Stimulated activated CD4-positive, alpha-beta T cell treated with anti-CD3 and anti-CD28 coated beads, TNF-alpha, amount 100 ng/mL, for 24 hours (primary cell): ENCODE results near the gene CYB561A3.
A peak's percentile ranks its signal among the peaks of the same experiment; 100 is the strongest.
"Not testable (repeated sequence)": the region's sequence is repeated elsewhere in the genome, so short reads cannot be mapped to it uniquely, and the experiment has no call there.

Experiments used
- DNase-seq, 3 experiments: peaks; one replicate each; pipeline ENCODE4 v3.0.0-alpha.2; 2020; ENCODE audit warnings: low read depth in 3 of 3

Gene CYB561A3, protein sequence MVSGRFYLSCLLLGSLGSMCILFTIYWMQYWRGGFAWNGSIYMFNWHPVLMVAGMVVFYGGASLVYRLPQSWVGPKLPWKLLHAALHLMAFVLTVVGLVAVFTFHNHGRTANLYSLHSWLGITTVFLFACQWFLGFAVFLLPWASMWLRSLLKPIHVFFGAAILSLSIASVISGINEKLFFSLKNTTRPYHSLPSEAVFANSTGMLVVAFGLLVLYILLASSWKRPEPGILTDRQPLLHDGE

DNA sequence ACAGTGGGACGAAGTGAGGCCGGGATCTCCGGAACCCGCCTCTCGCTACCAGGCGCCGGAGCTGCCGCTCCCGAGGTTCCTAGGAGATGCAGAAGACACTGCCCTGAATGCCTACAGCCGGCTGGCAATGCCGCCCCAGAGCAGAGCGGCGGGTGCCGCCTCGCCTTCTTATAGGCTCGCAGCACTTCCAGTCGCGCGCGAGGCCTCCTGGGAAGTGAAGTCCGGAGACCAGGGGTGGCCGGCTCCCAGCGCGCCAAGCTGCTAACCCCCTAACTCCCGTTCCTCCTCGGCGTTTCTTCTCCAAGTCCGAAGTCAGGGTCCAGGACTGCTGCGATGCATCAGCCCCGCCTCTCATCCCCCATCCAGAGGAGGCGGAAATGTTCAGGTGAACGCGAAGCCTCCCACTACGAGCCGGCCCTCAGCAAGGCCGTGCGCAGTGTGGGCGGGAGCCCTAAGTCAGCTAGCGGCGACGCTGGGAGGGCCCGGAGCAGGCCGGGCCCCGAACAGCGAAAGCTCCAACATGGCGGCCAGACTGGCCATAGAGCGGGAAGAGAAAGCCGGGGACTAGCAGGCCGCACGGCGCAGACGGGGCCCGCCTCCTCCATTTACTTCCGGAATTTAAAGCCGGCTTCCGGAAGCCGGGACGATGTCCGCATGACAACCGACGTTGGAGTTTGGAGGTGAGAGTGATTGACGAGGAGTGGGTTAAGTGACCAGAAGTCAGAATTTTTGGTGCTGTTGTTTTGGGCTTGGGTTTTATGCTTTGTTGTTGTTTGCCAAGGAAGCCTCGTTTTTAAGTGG, at the start of gene CYB561A3, which contains the start of gene TMEM138:
Gene CYB561A3, minus strand, starts transcription at position 142 of the 801 bp plus-strand sequence. CDS start 5,169 bp downstream, outside the sequence.
Gene TMEM138, plus strand, starts transcription at position 634 of the 801 bp plus-strand sequence. CDS start 2,017 bp downstream, outside the sequence.
- DNase-seq: peak; percentile 85 to 93 (median 86)

- no peak for DNase-seq
These were observed 45.5 kb upstream of the CYB561A3 start for GRCh38 chr11:61406991-61407728.

DNA sequence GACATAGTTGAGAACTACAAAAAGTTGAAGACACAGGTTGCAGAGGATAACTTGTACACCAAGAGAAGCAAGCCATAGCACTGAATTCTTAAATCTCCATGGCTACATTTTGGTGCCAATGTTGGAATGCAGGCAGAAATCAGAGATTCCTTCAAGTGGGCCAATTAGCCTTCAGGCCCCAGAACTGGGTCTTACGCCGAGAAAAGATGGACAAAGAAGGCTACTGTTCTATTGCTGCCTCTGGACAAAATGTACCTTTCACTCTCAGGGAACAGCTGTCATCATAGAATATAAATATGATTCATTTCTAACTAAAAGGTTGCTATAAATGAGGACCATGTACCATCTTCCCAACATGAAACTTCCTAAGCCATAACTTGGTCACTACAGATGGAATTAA, 44.4 kb upstream of the CYB561A3 start:
- no peak for DNase-seq

DNA sequence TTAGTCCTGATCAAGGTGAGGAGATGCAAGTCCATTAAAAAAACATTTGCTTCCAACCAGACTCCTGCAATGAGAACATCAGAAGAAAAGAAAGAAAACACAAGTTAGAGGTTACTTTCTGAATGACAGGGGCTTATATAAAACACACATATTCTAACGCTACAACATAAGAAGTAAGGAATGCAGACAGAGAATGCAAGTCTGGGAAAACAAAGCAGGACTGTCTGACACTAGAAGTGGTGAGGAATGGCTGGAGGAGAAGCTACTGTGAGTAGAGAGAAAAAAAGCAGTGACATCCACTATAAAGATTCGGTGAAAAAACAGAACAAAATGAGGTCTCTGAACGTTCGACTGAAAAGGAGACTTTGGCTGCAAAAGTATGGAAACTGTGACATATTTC, 43.0 kb upstream of the CYB561A3 start:
- DNase-seq: no peak

GRCh38 chr11:61404103-61404502, 42.4 kb upstream of the CYB561A3 start:
- DNase-seq: no peak

DNA sequence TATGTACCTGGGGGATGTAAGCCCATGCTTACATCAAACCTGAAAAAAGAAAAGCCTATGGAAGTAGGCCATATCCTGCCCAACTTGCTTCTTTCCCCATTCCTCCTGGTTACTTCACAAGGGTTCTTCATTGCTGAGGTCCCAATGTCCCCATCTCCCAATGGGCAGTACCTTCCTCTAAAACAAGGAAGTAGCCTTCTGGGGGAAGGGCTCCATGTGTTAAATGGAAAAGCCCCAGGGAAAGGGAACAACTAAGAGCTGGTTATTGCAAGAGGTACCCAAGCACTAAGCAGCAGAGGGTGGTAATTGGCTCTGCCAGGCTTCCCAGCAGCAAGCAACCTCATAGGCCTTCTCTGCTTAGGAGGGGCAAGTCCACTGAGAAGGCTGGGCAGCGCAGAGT, 42.0 kb upstream of the CYB561A3 start:
- no peak for DNase-seq

DNA sequence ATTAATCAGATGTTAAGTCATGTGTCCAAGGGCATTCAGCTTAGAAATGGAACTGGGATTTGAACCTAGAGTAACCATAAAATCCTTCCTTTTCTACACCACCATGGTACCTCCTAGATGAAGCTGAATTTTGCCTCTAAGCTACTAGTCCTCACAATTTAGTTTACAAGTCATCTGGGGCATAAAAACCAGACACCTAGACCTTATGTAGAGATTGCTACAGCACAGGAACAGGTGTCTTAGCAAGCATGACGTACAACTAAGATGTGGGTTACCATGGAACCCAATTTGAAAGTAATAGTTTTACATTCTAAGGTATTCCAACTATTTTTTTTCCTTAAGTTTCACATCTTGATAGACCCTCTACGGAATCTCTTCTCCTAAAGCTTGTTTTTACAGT, 39.9 kb upstream of the CYB561A3 start:
- no peak for DNase-seq

DNA sequence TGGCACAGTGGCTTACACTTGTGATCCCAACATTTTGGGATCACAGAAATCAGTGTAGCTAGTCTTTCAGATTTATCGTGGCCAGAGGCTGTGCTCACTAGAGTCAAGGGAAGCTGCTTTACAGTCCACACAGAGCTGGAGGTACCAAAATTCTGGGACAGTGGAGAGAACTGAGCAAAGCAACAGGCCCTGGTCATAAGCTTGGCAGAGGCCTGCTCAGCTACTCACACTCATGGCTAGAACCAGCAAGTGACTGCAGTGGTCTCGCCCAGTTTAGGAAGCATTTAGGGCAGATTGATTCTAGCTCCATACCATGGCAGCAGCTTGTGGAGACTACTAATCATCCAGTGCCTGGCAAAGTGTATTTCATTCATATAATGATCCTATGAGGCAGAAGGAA, 39.5 kb upstream of the CYB561A3 start:
- DNase-seq: no peak

DNA sequence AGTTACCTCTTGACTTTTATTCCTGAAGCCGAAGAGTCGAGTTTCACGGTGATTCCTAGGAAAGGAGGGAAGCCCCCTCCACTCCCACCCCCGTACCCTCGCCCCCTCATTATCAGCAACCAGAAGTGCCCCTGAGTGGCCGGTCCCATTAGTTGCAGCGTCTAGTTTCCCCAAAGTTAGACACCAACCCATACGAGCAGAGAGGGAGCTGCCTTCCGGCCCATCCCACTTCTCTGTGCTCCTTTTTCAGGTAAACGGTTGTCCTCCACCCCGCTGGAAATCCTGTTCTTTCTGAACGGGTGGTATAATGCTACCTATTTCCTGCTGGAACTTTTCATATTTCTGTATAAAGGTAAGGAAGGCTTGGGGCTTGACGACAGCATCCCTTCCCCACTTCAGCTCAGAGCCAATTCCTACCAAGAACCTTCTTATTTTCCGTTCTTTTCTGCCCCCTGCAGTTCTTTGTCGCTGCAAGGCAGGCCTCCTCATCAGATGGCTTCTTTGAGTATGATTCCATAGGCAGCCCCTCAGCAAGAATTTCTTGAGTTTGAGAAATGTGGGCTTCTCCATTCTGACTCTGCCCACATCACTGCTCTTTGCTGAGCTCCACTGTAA, 31.4 kb upstream of the CYB561A3 start:
- no peak for DNase-seq

GRCh38 chr11:61390161-61390560, 28.5 kb upstream of the CYB561A3 start:
- DNase-seq: no peak

- no peak for DNase-seq
These were observed 22.9 kb upstream of the CYB561A3 start for GRCh38 chr11:61384271-61385242.

DNA sequence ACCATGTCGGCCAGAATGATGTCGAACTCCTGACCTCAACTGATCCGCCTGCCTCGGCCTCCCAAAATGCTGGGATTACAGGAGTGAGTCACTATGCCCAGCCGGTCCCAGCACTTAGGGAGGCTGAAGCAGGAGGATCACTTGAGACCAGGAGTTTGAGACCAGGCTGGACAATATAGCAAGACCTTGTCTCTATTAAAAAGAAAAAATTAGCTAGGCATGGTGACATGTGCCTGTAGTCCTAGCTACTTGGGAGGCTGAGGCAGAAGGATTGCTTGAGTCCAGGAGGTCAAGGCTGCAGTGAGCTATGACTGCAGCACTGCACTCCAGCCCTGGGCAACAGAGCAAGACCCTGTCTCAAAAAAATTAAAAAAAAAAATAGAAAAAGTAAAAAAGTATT, 22.2 kb upstream of the CYB561A3 start:
- DNase-seq: not testable (repeated sequence)

DNA sequence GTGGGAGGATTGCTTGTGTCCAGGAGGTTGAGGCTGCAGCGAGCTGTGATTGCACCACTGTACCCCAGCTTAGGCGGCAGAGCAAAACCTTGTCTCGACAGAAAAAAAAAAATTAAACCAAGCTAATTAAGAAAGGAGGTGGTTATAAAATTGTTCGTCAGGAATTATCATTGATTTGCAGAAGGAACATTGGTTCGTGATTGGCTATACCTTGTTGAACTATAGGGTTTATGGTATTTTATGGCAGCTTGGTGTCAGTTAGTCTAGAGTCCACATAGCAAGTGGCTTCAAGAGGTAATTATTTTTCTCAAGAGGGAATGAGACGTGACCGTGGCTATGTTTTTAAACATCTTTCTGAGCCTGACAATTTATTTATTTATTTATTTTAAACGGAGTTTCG, 19.2 kb upstream of the CYB561A3 start:
- no peak for DNase-seq

DNA sequence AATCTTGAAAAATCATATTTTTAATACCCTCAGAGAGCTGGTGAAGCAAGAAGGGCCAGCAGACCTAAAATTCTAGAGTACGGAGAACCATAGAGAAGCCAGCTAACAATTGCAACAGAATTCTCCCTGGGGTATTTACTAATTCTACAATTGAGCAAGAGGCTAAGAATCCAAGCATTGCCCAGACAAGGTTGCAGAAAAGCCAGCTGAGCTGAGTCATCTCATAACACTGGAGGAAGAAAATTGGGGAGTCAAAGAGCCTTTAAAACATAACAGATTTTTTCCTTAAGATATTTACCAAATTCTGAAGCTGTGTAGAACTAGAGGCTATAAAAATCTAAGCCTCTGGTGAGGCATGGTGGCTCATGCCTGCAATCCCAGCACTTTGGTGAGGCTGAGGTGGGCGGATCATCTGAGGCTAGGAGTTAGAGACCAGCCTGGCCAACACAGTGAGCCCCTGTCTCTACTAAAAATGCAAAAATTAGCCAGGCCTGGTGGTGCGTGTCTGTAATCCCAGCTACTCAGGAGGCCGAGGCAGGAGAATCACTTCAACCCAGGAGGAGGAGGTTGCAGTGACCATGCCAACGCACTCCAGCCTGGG, 17.1 kb upstream of the CYB561A3 start:
- no peak for DNase-seq

GRCh38 chr11:61377461-61378160, 15.9 kb upstream of the CYB561A3 start:
- DNase-seq: no peak

DNA sequence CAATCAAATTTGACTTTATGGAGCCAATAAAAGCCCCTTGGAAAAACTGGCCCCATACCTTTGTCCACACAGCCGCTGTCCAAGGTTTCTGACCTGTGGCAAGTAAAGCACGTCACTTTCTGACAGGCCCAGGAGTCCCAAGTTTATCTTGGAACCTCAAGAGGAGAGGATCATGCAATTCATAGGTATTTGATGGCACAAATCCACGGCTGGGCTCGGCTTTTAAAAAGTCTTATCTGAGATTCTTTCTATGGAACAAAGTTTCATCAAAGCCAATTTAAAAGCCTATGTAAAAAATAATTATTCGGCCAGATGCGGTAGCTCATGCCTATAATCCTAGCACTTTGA, 14.1 kb upstream of the CYB561A3 start:
- no peak for DNase-seq

DNA sequence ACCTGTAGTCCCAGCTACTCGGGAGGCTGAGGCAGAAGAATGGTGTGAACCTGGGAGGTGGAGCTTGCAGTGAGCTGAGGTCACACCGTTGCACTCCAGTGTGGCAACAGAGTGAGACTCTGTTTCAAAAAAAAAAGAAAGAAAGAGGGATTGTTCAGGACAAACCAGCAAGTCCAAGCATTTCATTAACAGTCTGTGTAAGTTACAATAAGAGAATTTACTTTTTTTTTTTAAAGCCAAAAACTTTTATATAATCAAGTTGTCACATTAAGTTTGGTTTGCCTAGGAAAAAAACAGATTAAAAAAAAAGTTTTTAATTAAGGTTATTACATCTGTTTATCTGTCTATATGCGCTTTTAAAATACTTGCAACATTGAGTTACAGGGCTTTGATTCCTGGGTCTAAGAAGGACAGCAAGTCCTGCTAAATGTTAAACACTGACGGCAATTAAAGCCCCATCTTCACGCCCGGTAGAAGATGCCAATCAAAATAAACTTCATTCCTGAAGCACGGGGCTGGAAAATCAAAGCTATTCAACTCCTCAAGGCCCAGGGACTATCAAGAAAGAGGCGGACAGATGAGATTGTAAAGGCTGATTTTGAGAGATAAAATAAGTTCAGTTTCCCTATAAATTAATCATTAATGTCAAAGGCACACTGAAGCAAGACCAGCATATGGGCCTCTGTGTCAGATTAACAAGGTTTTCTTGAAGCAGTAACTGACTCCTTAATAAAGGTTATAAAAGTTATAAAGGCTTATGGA, 11.2 kb upstream of the CYB561A3 start:
- no peak for DNase-seq

DNA sequence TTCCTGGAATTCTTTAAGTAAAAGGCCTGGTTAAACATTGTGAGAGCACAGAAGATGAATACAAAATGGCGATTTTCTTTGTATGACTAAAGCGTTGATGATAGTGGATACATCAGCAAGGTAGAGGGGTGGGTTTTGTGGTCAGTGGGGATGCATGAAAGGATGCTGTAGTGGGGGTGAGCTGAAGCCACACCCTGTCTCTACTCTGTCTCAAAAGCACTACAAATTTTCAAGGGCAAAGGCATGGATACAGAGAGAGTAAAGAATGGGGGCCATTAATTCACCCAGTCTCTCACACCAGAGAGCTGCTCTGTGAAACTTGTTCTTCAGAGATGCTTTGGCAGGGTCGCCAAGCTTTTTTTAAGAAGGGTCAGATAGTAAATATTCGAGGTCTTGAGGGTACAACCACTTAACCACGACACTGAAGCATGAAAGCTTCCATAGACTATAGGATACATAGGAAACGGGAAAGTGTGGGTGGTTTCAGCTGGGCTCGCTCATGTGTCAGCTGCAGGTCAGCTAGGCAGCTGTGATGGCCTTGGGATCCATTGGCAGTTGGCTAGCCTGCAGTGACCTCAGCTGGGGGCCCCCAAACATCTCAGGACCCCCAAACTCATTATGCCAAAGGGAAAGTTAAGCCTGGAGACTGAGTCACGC, 8.8 kb upstream of the CYB561A3 start:
- DNase-seq: no peak
